ENCODE measurements around the gene FCN1.

- TF ChIP-seq POLR2A (IDR thresholded peaks at IDR 0.05) (no peak), CTCF (IDR thresholded peaks at IDR 0.05) (no peak), EP300 (IDR thresholded peaks at IDR 0.05; ENCODE audit: low read depth) (no peak)
These were observed 48.6 kb upstream of the FCN1 start for GRCh38 chr9:134966270-134966669.
